Fibroblast of skin of right biceps (primary cell): ENCODE results near the gene KMO.

Experiments
- DNase-seq: peaks from one replicate; pipeline ENCODE4 v3.0.0-alpha.2; 2013

KMO gene

DNA sequence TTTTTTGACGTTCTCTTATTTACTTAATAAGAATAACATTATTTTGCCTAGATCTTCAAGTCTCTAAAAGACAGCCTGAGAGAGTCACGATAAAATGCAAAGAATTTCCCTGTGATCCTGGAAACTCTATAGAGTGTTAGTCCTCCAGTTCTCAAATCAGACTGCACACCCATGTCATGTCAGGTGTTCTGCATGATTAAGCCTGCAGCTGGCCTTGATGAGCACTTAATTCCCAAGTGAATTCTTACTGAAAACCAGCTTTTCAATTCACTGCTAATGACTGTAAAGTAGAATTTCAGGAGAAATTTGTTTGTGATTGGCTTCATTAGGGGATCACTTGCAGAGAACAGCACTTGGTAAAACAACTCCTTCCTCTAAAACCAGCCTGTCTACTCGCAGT lies 66.1 kb downstream of the KMO start:
- no peak for DNase-seq

DNA sequence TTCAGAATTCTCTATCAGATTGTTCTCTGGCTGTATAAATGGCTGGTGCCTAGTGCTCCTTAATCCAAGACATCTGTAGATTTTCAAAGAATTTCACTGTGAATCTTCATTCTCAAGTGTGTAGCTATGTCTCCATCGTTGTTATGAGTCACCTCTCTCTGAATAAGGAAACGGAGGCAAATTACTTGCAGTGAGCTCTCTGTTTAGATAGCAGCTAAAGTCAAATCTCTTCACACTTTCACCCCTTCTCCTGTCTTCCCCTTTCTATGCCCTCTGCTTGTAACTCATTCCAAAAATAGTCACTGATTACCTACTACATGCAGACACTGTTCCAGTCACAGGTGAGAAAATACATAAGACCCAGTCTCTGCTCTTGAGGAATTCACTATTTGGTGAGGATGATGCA lies 68.3 kb downstream of the KMO start:
- DNase-seq: peak; percentile 66

DNA sequence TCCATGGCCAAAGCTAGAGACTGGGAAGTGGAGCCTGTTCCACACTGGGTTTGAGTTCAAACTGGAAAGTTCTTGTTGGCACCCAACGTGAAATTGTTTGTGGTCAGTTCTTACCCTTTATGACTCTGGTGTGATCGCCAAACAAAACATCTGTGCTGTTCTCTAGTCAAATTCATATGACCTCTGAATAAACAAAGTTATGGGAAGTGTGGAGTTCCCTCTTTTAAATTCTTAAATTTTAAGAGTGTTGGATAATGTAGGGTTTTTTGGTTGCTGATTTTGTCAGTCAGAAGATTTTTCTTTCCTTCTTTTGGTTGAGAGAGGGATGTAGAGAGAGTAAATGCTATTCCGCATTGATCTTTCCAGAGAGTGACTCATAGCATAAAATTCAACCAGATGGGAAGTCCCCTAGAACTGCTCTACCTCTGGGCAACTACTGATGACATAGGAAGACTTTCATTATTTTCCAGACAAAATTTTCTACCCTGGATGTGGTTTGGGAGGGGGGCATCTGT lies 71.6 kb downstream of the KMO start:
- no peak for DNase-seq

DNA sequence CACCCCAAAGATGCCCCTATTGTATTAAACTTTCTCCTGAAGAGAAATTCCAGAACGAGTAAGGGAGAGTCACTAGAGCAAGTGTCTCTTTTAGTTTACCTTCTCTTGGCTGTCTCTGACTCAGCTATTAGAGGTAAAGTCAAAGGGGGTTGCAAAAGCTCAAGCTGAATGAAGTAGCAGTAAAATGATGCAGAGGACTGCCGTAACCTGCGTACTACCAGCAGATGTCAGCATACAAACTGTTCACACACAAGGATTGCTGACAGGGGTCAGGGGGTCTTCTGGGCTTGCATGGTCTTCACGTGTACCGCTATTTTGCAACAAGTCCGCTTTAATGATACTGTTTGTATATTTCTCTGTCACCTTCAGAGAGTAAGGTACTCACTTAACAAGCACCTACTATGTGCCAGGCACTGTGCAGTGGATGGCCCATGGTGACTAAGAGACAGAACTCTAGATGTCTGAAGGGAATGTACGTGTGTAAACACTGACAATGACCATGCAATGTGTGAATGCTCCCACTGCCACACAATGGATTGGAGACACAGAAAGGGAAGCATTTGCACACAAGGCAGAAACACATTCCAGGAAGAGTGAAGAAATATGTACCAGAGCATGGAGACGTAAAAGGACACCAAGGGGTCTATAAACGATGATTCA lies 73.1 kb downstream of the KMO start:
- no peak for DNase-seq

DNA sequence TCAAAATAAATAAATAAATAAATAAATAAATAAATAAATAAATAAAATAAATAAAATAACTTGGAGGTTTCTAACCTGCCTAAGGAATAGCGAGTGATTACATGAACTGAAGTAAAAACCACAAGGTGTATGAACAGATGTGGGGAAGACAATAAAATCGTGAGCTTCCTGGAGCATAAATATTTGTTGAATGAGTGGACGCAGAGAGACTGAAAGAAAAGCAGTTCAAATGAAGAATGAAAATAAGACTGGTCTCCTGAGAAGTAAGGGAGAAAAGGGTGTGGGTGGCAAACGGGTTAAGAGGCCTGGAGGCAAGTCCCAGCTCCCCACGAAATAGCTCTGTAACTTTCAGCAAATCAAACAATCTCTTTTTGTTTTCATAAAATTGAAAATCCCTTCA lies 74.4 kb downstream of the KMO start:
- no peak for DNase-seq

DNA sequence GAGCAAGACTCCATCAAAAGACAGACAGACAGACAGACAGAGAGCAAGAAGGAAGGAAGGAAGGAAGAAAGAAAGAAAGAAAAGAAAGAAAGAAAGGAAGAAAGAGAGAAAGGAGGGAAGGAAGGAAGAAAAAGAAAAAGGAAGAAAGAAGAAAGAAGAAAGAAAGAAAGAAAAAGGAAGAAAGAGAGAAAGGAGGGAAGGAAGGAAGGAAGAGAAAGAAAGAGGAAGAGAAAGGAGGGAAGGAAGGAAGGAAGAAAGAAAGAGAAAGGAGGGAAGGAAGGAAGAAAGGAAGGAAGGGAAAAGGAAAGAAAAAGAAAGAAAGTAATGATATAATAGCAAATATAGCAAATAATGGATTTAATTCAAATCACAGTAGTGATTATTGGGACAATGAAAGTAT lies 75.3 kb downstream of the KMO start:
- no peak for DNase-seq

DNA sequence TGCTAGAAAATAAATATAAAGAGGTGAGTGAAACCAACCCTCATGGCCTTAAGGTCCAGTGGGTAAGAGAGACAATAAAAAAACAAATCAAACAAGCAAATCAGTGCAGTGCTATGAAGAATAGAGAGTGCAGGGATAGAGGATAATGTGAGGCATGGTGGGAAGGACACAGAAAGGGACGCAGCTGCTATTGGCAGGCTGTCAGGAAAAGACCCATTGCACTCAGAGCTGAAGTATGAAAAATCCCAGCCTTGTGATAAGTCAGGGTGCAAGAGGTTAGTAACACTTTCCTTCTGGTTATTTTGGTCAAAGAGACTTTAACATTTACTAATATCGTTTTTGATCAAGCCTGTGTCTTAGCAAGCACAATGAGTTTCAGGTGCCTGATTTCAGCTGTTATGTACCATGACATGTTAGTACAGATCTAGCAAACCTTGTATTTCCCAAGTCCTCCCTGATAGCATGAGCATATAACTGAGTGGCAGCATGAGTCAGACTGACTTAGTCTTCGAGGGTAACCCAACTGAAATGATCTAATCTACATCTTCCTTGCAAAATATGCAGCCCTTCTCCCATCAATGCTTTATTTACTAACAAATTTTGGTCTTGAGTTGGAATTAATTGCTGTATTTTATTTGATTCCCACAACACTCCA lies 76.3 kb downstream of the KMO start:
- DNase-seq: peak; percentile 48

DNA sequence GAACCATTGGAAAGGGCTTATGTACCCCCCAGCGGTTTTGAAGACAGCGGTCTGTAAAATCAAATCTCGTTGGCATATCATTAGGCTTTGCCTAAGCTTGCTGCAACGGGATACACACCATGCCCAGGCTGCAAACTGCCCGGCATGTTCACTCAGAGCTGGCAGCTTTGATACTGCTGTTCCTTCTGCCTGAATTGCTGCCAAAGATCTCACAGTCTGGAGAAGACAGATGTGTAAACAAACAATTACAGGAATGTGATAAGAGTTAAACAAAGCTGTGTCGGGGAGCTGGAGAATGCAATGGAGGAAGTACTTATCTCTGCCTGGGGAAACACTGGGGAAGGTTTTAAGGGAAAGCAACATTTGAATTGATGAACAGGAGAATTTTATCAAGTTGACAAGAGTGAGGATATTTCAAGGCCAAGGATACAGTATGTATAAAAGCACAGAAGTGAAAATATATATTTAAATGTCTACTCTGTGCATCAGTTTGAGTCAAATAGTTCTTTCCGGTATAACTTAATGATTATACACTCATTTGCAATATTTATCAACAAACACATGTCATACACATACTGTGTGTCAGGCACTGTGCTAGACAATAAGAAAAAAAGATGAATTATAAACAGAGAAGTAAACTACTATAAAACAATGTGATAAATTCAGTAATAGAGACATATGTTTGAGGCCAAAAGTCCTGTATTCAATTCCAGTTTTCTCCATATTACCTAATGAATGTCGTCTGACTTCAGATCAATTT lies 78.1 kb downstream of the KMO start:
- DNase-seq: no peak

DNA sequence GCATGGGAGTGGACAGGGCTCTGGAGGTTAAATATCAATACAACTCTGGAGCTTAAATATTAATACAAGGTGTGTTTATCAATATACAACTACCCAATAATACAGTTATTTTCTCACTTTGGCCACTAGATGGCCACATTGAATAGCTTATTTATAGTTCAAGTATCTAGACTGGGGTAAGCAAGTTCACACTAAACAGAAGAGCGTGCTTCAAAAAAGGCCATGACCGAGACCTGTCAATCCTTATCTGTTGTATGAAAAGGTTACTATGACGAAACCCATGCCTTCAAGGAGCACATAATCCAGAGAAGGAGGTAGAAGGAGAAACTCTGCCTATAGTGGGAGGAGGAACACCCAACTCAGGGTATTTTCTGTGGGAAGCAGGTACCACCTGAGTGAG lies 78.9 kb downstream of the KMO start:
- peak; percentile 66 for DNase-seq

DNA sequence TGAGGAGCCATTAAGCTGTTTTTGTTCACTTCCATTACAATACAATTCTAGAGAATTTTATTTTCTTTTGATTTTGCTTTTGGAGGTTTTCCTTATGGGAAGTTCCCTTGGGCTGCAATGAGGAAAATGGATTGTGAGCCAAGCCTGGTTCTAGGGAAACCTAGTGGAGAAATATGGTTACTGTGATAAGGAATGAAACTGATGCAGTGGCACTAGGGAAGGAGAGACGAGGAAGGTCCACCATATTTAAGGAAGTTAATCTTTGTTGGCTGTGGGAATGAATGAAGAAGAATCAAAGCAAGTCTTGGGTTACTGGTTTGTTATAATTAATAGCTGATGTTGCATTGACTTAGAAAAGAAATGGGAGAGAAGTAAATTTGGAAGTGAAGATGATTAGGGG lies 79.6 kb downstream of the KMO start:
- no peak for DNase-seq

DNA sequence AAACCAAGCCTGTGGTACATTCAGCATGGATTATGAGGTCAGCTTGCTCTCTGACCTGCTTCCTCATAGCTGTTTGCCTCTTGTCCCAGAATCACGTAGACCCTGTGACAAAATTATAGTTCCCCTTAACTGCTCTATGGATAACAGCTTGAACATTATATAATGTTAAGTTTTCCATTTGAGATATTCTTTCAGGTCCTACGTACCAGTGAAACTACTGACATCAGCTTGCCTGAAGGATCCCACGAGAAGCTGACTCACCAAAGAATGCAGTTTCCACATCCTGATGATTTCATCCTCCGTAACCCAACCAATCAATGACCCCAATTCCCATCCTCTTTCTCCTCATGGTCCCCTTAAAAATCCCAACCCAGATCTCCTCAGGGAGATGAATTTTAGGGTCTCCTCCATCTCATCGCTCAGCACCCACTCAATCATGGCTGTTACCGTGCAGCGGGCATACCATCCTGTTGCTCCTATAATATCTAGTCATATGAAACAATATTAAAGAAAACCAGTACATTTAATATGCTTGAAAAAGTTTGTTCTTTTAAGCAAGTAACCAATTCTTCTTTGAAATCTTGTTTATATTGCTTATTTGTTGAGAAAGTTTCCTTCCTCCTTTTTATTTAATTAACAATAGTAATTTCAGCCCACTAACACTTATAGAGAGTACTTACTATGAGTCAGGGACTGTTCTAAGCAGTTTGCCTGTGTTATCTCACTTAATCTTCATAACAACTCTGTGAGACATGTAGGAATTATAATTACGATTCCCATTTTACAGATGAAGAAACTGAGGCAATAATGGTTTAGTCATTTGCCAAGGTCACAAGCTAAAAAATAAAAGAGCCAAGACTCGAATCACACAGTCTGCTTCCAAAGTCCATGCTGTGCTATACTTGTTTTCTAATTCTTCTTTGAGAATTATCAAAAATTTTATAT lies 80.6 kb downstream of the KMO start:
- peak; percentile 88 for DNase-seq

DNA sequence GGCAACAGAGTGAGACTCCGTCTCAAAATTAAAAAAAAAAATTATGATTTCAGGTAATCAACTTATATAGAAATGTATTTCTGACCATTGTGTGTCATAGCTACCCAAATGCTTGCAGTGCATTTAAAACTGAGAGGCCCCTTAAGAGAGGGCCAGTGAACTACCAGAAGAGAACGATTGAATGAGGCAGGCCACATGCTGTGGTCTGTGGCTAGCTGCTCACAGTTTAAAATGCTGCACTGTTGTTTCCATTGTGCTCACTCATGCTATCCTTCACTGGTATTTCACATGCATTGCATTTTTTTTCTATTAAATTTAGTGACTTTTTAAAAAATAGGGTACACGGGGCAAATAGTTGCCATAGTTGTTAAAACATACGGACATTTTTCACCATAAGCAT lies 82.0 kb downstream of the KMO start:
- no peak for DNase-seq

DNA sequence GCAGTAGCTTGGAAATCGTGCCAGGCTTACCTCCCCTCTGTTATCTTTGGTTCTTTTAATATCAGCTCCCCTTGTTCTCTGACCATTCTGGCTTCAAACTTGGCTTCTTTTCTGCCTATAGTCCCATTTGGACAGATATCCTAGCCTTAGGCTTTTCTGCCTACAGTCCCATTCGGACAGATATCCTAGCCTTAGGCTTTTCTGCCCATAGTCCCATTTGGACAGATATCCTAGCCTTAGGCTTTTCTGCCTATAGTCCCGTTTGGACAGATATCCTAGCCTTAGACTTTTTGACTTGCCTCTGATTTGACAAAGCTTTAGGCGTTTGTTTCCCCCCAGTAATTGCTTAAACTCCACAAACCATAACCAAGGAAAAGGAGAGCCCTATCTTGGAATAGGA lies 82.4 kb downstream of the KMO start:
- no peak for DNase-seq

DNA sequence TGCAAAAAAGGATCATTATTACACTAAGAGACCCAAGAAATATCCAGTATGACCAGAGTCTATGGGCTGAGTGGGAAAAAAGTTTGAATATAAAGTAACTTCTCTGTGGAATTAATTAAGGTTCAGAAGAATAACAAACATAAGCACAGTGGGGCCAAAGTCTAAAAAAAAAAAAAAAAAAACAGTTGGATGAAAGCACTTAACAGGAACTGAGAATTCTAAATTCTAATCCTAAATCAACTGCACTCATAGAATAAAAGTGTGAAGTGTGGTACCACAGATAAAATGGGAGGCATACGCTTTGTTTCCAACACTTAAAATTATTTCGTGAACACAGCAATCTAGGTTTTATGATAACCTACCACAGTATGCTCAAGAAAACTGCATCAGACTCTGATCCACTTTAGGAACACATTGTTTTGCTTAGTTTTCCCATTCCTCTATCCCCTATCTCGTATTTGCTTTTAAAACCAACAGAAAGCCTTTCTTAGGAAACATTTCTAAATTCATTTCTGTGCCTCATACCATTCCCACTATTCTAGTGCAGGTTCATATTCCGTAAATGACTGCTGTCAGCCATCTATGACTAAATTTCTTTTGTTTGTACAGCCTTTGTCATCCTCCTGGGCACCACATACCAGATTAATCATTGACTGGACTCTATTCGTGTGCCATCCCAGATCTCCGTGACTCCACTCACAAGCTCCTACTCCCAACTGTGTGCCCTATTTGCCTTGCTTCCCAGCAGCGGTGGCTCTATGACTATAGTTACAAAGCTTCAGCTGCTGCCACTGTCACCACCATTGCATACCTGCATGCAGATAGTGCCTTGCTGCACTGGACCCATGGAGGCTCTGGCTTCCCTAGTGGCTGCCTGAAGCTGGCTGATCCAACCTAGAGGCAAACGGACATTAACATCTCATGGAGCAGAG lies 83.1 kb downstream of the KMO start:
- no peak for DNase-seq

DNA sequence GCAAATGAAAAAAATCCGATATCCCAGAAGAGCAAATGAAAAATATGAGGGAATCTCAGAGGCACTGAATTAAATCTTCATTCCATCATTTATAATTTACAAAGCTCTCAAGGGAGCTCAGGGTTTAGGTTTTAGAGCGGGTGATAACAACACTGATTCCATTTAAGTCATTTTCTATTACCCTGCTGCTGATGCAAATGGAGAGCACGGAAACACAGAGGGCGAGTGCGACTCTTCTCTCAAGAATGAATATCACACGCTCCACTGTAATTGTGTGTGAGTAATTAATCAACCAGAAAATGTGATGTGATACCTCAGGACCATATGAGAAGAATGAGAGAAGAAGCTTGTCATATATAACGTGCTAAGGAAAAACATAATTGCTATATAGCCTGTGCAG lies 85.2 kb downstream of the KMO start:
- no peak for DNase-seq

DNA sequence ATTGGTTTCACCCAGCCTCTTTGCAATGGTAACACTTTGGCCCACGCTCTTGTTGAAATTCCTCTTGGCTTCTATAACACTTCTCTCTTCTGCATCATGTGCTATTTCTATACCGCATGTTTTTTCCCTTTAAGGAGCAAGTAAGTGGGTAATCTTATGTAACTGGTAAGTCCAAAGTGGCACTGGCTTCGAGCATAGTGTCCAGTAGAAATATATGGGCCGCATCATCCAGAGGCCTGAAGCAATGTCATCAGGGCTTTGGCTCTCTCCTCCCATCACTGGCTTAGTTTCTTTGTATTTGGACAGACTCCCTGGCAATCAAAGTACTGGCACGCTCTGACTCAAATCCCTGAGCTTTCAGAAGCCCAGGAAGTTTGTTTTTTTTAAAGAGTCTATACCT lies 90.5 kb downstream of the KMO start:
- no peak for DNase-seq

DNA sequence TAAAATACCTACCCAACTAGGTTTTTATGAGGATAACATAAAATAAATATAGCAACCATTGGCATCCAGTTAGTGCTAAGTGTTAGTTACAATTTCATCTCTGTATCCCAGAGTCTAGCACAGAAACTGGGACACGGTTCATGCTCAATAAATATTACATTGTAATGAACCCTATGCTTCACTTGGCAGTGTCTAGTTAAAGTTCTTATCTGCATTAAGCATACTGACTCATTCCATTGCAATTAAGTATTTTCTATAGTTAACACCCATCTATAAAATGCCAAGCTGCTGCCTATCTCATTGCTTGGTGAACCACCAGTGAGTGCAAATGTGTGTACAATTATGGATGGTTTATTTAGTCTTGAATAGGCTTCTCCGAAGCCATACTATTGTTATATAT lies 92.8 kb downstream of the KMO start:
- no peak for DNase-seq

DNA sequence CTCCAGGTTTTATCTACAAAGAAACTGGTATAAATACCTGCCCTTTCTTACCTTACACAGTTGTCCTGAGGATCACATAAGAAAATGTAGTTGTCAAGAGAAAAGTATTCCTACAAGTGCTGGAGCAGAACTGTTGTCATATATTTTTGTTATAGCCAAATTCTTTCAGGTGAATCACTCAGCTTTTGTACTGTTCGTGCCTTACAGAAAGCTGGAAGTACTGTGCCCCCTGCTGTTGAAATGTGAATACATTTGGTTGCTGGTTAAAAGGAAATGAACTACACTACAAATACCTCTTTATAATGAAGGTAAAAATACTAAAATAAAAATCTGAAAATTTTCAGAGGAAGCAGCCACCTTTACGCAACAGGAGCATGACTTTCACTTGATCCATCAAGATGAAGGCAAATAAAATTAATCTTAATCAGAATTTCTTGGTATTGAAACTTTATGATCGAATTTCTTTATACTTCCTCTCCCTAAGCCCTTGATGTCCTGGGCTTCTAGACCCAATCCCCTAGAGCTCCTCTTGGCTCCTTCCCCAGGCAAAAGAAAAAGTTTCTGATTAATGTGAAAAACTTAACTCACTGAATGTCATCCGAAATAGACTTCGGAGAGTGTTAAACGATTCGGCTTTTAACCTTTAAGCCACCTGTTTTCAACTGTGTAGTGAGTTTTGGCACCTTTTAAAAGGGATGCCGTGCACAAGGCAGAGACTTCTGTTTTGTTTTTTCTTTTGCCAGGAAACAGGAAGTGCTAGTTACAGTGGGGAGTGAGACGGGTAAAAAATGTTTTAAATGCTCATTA lies 95.5 kb downstream of the KMO start:
- DNase-seq: peak; percentile 68

DNA sequence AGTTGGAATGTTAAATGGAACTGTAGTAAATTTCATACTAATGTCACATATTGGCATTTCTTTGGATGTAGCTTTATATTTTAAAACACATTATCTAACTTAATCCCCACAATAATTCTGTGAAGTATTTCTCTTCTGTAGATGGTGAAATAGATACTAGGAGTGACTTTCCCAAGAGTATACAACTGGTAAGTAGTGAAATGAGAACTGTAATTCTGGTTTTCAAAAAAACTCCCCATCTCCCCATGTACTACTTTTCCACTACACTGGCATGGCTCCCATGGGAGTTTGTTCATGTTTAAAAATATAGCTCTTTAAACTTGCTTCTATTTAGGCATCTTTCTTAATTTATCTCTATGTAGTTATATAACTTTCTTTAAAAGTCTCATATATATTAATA lies 97.8 kb downstream of the KMO start:
- DNase-seq: no peak

DNA sequence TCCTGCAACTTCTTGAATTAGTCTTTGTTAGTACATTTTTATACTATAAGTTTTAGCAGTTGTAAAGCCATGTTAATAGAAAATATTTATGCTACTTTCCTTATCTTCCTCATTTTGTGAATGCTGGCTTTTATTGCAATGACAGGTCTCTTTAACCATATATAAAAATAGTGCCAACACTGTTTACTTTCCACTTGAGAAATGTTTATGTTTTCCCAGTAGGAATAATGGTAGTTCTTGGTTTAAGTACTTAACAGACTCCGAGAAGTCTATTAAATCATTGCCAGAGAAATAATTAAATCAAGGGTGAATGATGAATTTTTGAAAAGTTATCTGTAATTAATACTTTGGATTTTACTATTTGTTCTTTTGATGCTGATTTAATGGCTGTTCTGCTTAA lies 98.3 kb downstream of the KMO start:
- DNase-seq: no peak

DNA sequence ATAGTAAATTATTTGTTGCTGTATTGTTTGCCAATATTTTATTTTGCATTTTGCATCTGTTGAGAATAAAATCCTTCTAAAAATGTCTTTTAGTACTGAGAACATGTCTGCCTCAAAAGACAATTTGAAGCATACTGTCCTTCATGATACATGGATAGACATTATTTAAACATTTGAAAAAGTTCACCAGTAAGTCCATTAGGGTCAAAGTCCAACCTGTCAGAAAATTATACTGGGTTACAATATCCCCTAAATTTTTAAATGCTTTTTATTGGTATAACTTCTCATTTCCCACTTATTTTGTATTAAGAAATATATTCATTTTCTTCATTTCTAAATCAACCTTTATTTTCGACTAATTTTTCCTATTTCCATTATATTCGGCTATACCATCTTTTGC lies 98.7 kb downstream of the KMO start:
- DNase-seq: no peak
